ENCODE data around the gene IFI16. TPM values are rescaled to one million over a fixed set of nuclear protein-coding genes. Genes with fewer than 3 reads are reported as not detected.

IFI16 gene
- total and polyA plus RNA-seq, 12 donors, result 39.4 to 130 (median 95.3) TPM

DNA sequence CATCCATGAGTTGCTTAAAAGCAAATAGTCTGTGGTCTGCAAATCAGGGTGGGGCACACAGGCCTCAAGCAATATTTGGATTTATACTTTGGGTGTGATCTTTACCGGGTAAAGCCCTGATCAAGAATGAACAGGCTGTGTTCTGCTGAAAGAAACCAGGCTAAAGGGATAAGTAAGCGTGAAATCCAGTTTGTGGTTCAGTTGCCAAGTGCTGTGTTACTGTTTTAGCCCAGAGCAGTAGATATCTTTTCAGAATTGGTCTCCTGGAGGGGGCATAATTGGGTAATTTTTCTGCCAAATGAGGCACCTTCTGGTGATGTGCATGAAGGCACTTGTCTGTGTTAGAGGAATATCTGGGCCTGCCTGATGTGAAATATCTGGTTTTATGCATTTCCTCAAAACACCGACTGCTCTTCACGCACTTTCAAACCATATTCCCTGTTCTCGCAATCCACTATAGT lies 45.5 kb downstream of the IFI16 start:
- DNase-seq, result no peak

DNA sequence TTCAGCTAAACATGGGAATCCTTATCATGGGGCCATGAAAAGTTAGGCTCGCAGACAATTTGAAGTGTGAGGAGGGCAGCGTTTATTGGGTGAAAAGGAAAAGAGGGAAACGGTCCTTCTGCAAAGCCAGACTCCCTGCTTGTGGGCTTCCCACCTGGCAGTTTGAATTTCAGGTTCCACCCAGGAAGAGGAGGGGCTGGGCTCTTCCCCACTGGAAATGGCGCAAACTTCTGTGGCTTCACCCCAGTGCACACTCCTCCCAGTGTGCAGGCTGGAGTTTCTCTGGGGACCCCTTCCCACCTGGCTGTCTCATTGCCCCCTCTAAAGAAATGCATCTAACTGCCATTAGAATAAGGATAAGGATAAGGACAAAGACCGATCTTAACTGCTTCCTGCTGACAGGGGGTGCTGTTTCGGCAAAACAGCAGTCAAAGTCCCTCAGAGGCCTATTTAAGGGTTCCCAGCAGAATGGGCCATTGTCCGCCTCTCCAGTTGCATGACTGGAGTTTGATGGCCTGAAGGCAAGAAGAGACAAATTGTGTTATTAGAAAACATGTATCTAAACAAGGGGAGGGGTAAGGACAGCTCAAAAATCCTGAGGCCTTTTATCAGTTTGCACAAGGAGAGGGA lies 46.5 kb downstream of the IFI16 start:
- no peak overlapping the region for H3K4me3 ChIP-seq
- H3K9me3 ChIP-seq (replicated peaks in 1 of 3), result no peaks in the 10 kb centered on the region
- no peak overlapping the region for H3K27ac ChIP-seq
- no peak for TF ChIP-seq POLR2A (IDR thresholded peaks at IDR 0.05)
- TF ChIP-seq, protein P1, sequence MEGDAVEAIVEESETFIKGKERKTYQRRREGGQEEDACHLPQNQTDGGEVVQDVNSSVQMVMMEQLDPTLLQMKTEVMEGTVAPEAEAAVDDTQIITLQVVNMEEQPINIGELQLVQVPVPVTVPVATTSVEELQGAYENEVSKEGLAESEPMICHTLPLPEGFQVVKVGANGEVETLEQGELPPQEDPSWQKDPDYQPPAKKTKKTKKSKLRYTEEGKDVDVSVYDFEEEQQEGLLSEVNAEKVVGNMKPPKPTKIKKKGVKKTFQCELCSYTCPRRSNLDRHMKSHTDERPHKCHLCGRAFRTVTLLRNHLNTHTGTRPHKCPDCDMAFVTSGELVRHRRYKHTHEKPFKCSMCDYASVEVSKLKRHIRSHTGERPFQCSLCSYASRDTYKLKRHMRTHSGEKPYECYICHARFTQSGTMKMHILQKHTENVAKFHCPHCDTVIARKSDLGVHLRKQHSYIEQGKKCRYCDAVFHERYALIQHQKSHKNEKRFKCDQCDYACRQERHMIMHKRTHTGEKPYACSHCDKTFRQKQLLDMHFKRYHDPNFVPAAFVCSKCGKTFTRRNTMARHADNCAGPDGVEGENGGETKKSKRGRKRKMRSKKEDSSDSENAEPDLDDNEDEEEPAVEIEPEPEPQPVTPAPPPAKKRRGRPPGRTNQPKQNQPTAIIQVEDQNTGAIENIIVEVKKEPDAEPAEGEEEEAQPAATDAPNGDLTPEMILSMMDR (IDR thresholded peaks at IDR 0.05), result no peak
- no peak for DNase-seq
- intact Hi-C loops (cut with DNase I), result no loop called here
- 86 to 93% (median 89%) methylated on average over 6 to 7 of the region's 7 CpGs for WGBS, 4 donors
- H3K4me1 ChIP-seq (replicated peaks in 1 of 2), result peaks cover 0 to 10% of the 10 kb centered on the region in 2 donors
- peaks cover 0 to 49% of the 10 kb centered on the region in 2 donors for H3K36me3 ChIP-seq (replicated peaks in 1 of 2)
- no peaks in the 10 kb centered on the region for H3K27me3 ChIP-seq

More for the DNA sequence above, 45.5 kb downstream of the IFI16 start:
- H3K4me1 ChIP-seq (replicated peaks in 1 of 2), result peaks cover 0 to 10% of the 10 kb centered on the region in 2 donors
- H3K4me3 ChIP-seq, result no peak overlapping the region
- 78 to 85% (median 82%) methylated on average over 5 of the region's 5 CpGs for WGBS, 4 donors
- TF ChIP-seq, protein P1 (IDR thresholded peaks at IDR 0.05), result no peak
- TF ChIP-seq POLR2A (IDR thresholded peaks at IDR 0.05), result no peak
- no peaks in the 10 kb centered on the region for H3K9me3 ChIP-seq (replicated peaks in 1 of 3)
- H3K36me3 ChIP-seq (replicated peaks in 1 of 2), result peaks cover 0 to 59% of the 10 kb centered on the region in 2 donors
- H3K27me3 ChIP-seq, result no peaks in the 10 kb centered on the region
- intact Hi-C loops (cut with DNase I), result no loop called here
- H3K27ac ChIP-seq, result peak overlapping the region in 1 of 5 donors; percentile 20

DNA sequence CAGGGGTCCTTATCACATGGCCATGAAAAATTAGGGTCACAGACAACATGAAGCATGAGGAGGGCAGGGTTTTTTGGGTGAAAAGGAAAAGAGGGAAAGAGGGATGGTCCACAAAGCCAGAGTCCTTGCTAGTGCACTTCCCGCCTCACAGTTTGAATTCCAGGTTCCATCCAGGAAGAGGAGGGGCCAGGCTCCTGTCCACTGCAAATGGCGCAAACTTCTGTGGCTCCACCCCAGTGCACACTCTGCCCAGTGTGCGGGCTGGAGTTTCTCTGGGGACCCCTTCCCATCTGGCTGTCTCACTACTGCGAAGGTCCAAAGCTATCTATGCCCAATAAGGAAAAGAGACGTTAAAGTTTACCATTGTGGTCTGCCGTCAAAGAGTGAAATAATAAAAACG lies 49.0 kb downstream of the IFI16 start:
- no peak overlapping the region for H3K27ac ChIP-seq
- WGBS, 4 donors, result 87 to 91% (median 89%) methylated on average over 7 of the region's 7 CpGs
- H3K4me1 ChIP-seq (replicated peaks in 1 of 2), result peaks cover 0 to 10% of the 10 kb centered on the region in 2 donors
- no peak for DNase-seq
- intact Hi-C loops (cut with DNase I), result no loop called here
- no peak overlapping the region for H3K4me3 ChIP-seq
- H3K36me3 ChIP-seq (replicated peaks in 1 of 2), result peaks cover 0 to 24% of the 10 kb centered on the region in 2 donors
- TF ChIP-seq, protein P1 (IDR thresholded peaks at IDR 0.05), result no peak
- TF ChIP-seq POLR2A (IDR thresholded peaks at IDR 0.05), result no peak
- H3K27me3 ChIP-seq, result no peaks in the 10 kb centered on the region
- no peaks in the 10 kb centered on the region for H3K9me3 ChIP-seq (replicated peaks in 1 of 3)

DNA sequence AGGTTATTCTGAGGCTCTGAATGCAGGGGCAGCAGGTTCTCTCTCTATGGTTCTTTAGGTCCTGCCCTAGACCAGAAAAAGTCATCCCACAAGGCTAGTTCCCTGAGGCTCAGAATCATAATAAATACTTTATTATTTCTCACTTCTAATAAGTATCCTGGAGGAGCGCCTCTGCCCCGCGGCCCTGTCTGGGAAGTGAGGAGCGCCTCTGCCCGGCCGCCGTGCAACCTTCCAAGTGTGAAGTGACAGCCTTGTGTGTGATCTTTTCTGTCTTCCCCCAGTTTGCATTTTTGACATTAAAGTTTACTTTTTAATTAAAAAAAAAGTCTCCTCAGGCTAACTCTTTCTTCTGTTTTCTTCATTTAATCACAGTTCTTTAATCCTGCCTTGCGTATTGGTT lies 55.4 kb downstream of the IFI16 start:
- 97 to 99% (median 98%) methylated on average over 8 of the region's 8 CpGs for WGBS, 4 donors

More for the DNA sequence above, 55.4 kb downstream of the IFI16 start:
- no peaks in the 10 kb centered on the region for H3K9me3 ChIP-seq (replicated peaks in 1 of 3)
- peaks cover 0 to 17% of the 10 kb centered on the region in 2 donors for H3K4me1 ChIP-seq (replicated peaks in 1 of 2)
- no peak overlapping the region for H3K27ac ChIP-seq
- H3K36me3 ChIP-seq (replicated peaks in 1 of 2), result no peaks in the 10 kb centered on the region
- intact Hi-C loops (cut with DNase I), result no loop called here
- no peaks in the 10 kb centered on the region for H3K27me3 ChIP-seq
- DNase-seq, result no peak
- TF ChIP-seq POLR2A (IDR thresholded peaks at IDR 0.05), result no peak
- TF ChIP-seq, protein P1 (IDR thresholded peaks at IDR 0.05), result no peak
- no peak overlapping the region for H3K4me3 ChIP-seq

Data from adrenal gland (tissue), 12 donors.